IMR-90 (cell line): ENCODE data around the gene ATP6AP1. TPM values are rescaled to one million over a fixed set of nuclear protein-coding genes. Genes with fewer than 3 reads are reported as not detected.

Experiments used
- ATAC-seq: fragments of 200-7000 bp; cut with Tn5 transposase; 2 replicates; pipeline ENCODE4 v1.9.1; 2020; ENCODE audit warnings: low read depth, mild to moderate bottlenecking, moderate library complexity
- BruUV-seq: library from RNA; stranded (reverse); fragments of 400-500 nt; replicated peaks from 2 replicates; lab custom pipeline; 2021; lab: Mats Ljungman, UMichigan
- CTCF ChIA-PET: fragments of 300-600 bp; formaldehyde crosslinking; extraction: SDS; loops from one replicate; lab custom pipeline; 2021; ENCODE audit warnings: antibody characterized with exemption; lab: Yijun Ruan, JAX
- POLR2A ChIA-PET: fragments of 300-600 bp; sonication (Branson Sonifier 250); formaldehyde crosslinking; loops from one replicate; lab custom pipeline; 2022; ENCODE audit warnings: antibody characterized with exemption; ENCODE audit not compliant: unreplicated experiment; lab: Charles Lee
- DNase-seq: peaks from one replicate; pipeline ENCODE4 v3.0.0; 2013
- H2AFZ ChIP-seq: replicated peaks from 2 replicates; pipeline ENCODE3; 2013; ENCODE audit warnings: low read length, mild to moderate bottlenecking; ENCODE audit not compliant: poor library complexity
- H2AK5ac ChIP-seq: 2 replicates; pipeline ENCODE4 v1.6.1; 2013; ENCODE audit warnings: low read depth, low read length, inconsistent platforms
- H2AK9ac ChIP-seq: replicated peaks from 2 replicates; pipeline ENCODE3; 2013; ENCODE audit warnings: mild to moderate bottlenecking, low read depth, low read length, moderate library complexity; ENCODE audit not compliant: poor library complexity
- H2BK120ac ChIP-seq: 2 replicates; pipeline ENCODE4 v1.6.1; 2013; ENCODE audit warnings: low read depth, low read length, inconsistent platforms
- H2BK15ac ChIP-seq: 3 replicates; pipeline ENCODE4 v1.6.1; 2013; ENCODE audit warnings: low read depth, low read length, inconsistent platforms
- H2BK20ac ChIP-seq: 2 replicates; pipeline ENCODE4 v1.6.1; 2013; ENCODE audit warnings: low read depth, mild to moderate bottlenecking, inconsistent platforms, low read length, moderate library complexity
- H2BK5ac ChIP-seq: 2 replicates; pipeline ENCODE4 v1.6.1; 2013; ENCODE audit warnings: mild to moderate bottlenecking, low read depth, low read length, inconsistent platforms; ENCODE audit not compliant: poor library complexity, severe bottlenecking
- H3K14ac ChIP-seq: replicated peaks from 2 replicates; pipeline ENCODE4 v1.6.1; 2013; ENCODE audit warnings: low read depth, low read length, inconsistent platforms
- H3K18ac ChIP-seq: 2 replicates; pipeline ENCODE4 v1.6.1; 2013; ENCODE audit warnings: low read depth, low read length, control low read depth
- H3K23ac ChIP-seq: 2 replicates; pipeline ENCODE4 v1.6.1; 2013; ENCODE audit warnings: low read depth, low read length, inconsistent platforms
- H3K27ac ChIP-seq: 2 replicates; pipeline ENCODE4 v1.5.1; 2013; ENCODE audit warnings: mild to moderate bottlenecking, control low read depth, low read length; ENCODE audit not compliant: insufficient read depth
- H3K27me3 ChIP-seq: 2 replicates; pipeline ENCODE4 v1.6.1; 2013; ENCODE audit warnings: low read length; ENCODE audit not compliant: control insufficient read depth, insufficient read depth
- H3K36me3 ChIP-seq: 2 replicates; pipeline ENCODE4 v1.6.1; 2013; ENCODE audit warnings: low read length, mixed read lengths; ENCODE audit not compliant: control insufficient read depth, insufficient read depth
- H3K4ac ChIP-seq: 2 replicates; pipeline ENCODE4 v1.6.1; 2013; ENCODE audit warnings: low read depth, low read length, inconsistent platforms
- H3K4me1 ChIP-seq: 2 replicates; pipeline ENCODE4 v1.6.1; 2013; ENCODE audit warnings: low read length, mixed read lengths; ENCODE audit not compliant: control insufficient read depth, insufficient read depth
- H3K4me2 ChIP-seq: 2 replicates; pipeline ENCODE4 v1.6.1; 2013; ENCODE audit warnings: low read depth, mild to moderate bottlenecking, control low read depth, low read length, moderate library complexity
- H3K4me3 ChIP-seq: 2 replicates; pipeline ENCODE4 v1.5.1; 2013; ENCODE audit warnings: low read depth, mild to moderate bottlenecking, control low read depth, low read length, moderate library complexity; ENCODE audit not compliant: insufficient read depth
- H3K56ac ChIP-seq: 2 replicates; pipeline ENCODE4 v1.6.1; 2013; ENCODE audit warnings: low read length, inconsistent platforms; ENCODE audit not compliant: insufficient read depth; ENCODE audit errors: extremely low read depth
- H3K79me1 ChIP-seq, 2 experiments: 2 replicates each; pipeline ENCODE4 v1.6.1; 2013; ENCODE audit warnings: low read length in 2 of 2, inconsistent platforms in 1 of 2, low read depth in 1 of 2
- H3K9ac ChIP-seq: 2 replicates; pipeline ENCODE4 v1.6.1; 2013; ENCODE audit warnings: low read depth, low read length, control low read depth
- H3K9me1 ChIP-seq: 2 replicates; pipeline ENCODE4 v1.6.1; 2013; ENCODE audit warnings: low read length, inconsistent platforms; ENCODE audit not compliant: insufficient read depth
- H3K9me3 ChIP-seq: 2 replicates; pipeline ENCODE4 v1.6.1; 2013; ENCODE audit warnings: low read length; ENCODE audit not compliant: control insufficient read depth, insufficient read depth
- H4K20me1 ChIP-seq: 2 replicates; pipeline ENCODE4 v1.6.1; 2013; ENCODE audit warnings: low read length, inconsistent platforms; ENCODE audit not compliant: insufficient read depth
- H4K5ac ChIP-seq: 2 replicates; pipeline ENCODE4 v1.6.1; 2013; ENCODE audit warnings: mild to moderate bottlenecking, low read depth, low read length, control low read depth
- H4K8ac ChIP-seq, 2 experiments: 2 replicates each; pipeline ENCODE4 v1.6.1; 2013; ENCODE audit warnings: low read depth in 2 of 2, low read length in 2 of 2, control low read depth in 1 of 2, inconsistent platforms in 1 of 2
- H4K91ac ChIP-seq: 2 replicates; pipeline ENCODE4 v1.6.1; 2013; ENCODE audit warnings: low read depth, low read length, inconsistent platforms; ENCODE audit not compliant: insufficient read depth
- BHLHE40 ChIP-seq: fragments of 150-350 bp; IDR thresholded peaks from 2 replicates; pipeline ENCODE4 v1.6.1; 2016; ENCODE audit warnings: mild to moderate bottlenecking, low read depth, low read length
- CEBPB ChIP-seq: IDR thresholded peaks from 2 replicates; pipeline ENCODE4 v1.6.1; 2012; ENCODE audit warnings: low read depth, low read length, improper control_type of control experiment
- CTCF ChIP-seq: conservative IDR thresholded peaks from 2 replicates; pipeline ENCODE4 v1.5.1; 2012; ENCODE audit warnings: mild to moderate bottlenecking, low read depth, low read length, improper control_type of control experiment
- FOS ChIP-seq: fragments of 150-350 bp; IDR thresholded peaks from 2 replicates; pipeline ENCODE4 v1.6.1; 2016; ENCODE audit warnings: low read depth, low read length
- POLR2A ChIP-seq: IDR thresholded peaks from 2 replicates; pipeline ENCODE4 v1.6.1; 2012; ENCODE audit warnings: mild to moderate bottlenecking, low read depth, low read length
- RAD21 ChIP-seq: IDR thresholded peaks from 2 replicates; pipeline ENCODE4 v1.6.1; 2012; ENCODE audit warnings: low read length, improper control_type of control experiment
- RCOR1 ChIP-seq: IDR thresholded peaks from 2 replicates; pipeline ENCODE4 v1.6.1; 2012; ENCODE audit warnings: mild to moderate bottlenecking, low read length, improper control_type of control experiment; ENCODE audit not compliant: insufficient replicate concordance
- RFX5 ChIP-seq: IDR thresholded peaks from 2 replicates; pipeline ENCODE4 v1.8.0; 2012; ENCODE audit warnings: low read depth, mild to moderate bottlenecking, low read length, moderate library complexity
- SMC3 ChIP-seq: fragments of 150-350 bp; IDR thresholded peaks from 2 replicates; pipeline ENCODE4 v1.6.1; 2016; ENCODE audit warnings: low read depth, mild to moderate bottlenecking, antibody characterized with exemption, low read length, moderate library complexity
- USF2 ChIP-seq: fragments of 150-350 bp; IDR thresholded peaks from 2 replicates; pipeline ENCODE4 v1.6.1; 2017; ENCODE audit warnings: mild to moderate bottlenecking, antibody characterized with exemption, low read length, low read depth
- WGBS, 2 experiments: methylation state at CpG; one replicate each; pipeline versions ENCODE4 v1.1.5 to v1.1.7; 2013; ENCODE audit warnings: missing lambda C conversion rate in 2 of 2; ENCODE audit not compliant: insufficient read length in 1 of 2; ENCODE audit errors: extremely low coverage in 2 of 2; 5-methylcytosine and 5-hydroxymethylcytosine counted together
- dilution Hi-C: fragments of 300-500 bp; cut with HindIII; formaldehyde crosslinking; loops from one replicate; pipeline ENCODE4 v1.14.3; 2018; ENCODE audit warnings: low sequenced_read_pairs; ENCODE audit not compliant: unreplicated experiment
- in situ Hi-C: fragments of 300-500 bp; cut with MboI; formaldehyde crosslinking; loops from 3 replicates; pipeline ENCODE4 v1.14.3; 2019; ENCODE audit warnings: low sequenced_read_pairs, inconsistent platforms, mixed read lengths
- intact Hi-C: fragments of 100-400 bp; cut with micrococcal nuclease; formaldehyde crosslinking; loops from 2 replicates; pipeline ENCODE4 v1.10.0; 2022
- polyA plus RNA-seq, 3 experiments: library from polyadenylated mRNA; depleted of rRNA; stranded (reverse); fragments of >200 nt; gene quantifications; 2 replicates each; pipeline ENCODE4 v1.2.3, GENCODE V29; 2012; ENCODE audit warnings: low replicate concordance in 1 of 3
- total RNA-seq: library from RNA; depleted of rRNA; stranded (reverse); fragments of >200 nt; gene quantifications from 2 replicates; pipeline ENCODE4 v1.2.3, GENCODE V29; 2012

ATP6AP1 gene
- total and polyA plus RNA-seq, 2 of the 4 experiments (the other 2 are of a cell fraction), result 13.8 to 96.7 TPM

- H3K79me1 ChIP-seq, result peaks cover 6 to 26% of the 10 kb centered on the region in 2 experiments; a peak in 3 of 4 replicates
- intact Hi-C loops, result loop anchor here (5.0 kb wide), 1 partner anchor 120 kb away; no protein-coding TSS in a partner anchor
- peak overlapping the region; percentile 69 for H4K8ac ChIP-seq
- no peak overlapping the region for H3K18ac ChIP-seq
- H3K14ac ChIP-seq, result peak overlapping the region; percentile 59; the same call in 1 of the 2 replicates
- no peak overlapping the region for H2BK15ac ChIP-seq
- no peak overlapping the region for H2BK5ac ChIP-seq
- 63% methylated on average over 3 of the region's 4 CpGs; no CpG with 5 or more reads in 1 of the 2 experiments for WGBS, 2 experiments
- DNase-seq (no peak), ATAC-seq (no peak)
- H3K23ac ChIP-seq, result peak overlapping the region; percentile 34; the same call in 1 of the 2 replicates
- dilution Hi-C loops, result no loop called here
- peak overlapping the region; percentile 57; the same call in 1 of the 2 replicates for H2AK5ac ChIP-seq
- peaks cover 5% of the 10 kb centered on the region for H3K36me3 ChIP-seq
- H3K56ac ChIP-seq, result no peak overlapping the region
- H3K4me1 ChIP-seq, result peaks cover 4% of the 10 kb centered on the region
- BruUV-seq, result no TSS peak
- no peak overlapping the region; the same call in 1 of the 2 replicates for H4K5ac ChIP-seq
- in situ Hi-C loops, result no loop called here
- H3K27me3 ChIP-seq, result no peaks in the 10 kb centered on the region
- no peak overlapping the region; the same call in 1 of the 2 replicates for H3K27ac ChIP-seq
- H3K9me1 ChIP-seq, result peaks cover 3% of the 10 kb centered on the region; the same call in 1 of the 2 replicates
- no peaks in the 10 kb centered on the region for H3K9me3 ChIP-seq
- H3K9ac ChIP-seq, result peak overlapping the region; percentile 71
- H3K4ac ChIP-seq, result peak overlapping the region; percentile 57
- peak overlapping the region; percentile 95 for H2AFZ ChIP-seq
- POLR2A ChIA-PET, result no interaction called here
- peak overlapping the region; percentile 57 for H3K4me2 ChIP-seq
- peak overlapping the region; percentile 94 for H3K4me3 ChIP-seq
- no peak overlapping the region for H2BK20ac ChIP-seq
- no peak for TF ChIP-seq POLR2A
- TF ChIP-seq USF2, result no peak
- no peak for TF ChIP-seq SMC3
- no peak for TF ChIP-seq CTCF
- TF ChIP-seq RAD21, result no peak
- no peak for TF ChIP-seq CEBPB
- TF ChIP-seq RFX5, result no peak
- no peak for TF ChIP-seq RCOR1
- TF ChIP-seq FOS, result no peak
- TF ChIP-seq BHLHE40, result no peak
- peak overlapping the region; percentile 10; the same call in 1 of the 2 replicates for H4K91ac ChIP-seq
- no peaks in the 10 kb centered on the region for H4K20me1 ChIP-seq
- H2BK120ac ChIP-seq, result no peak overlapping the region
- peak overlapping the region; percentile 75 for H2AK9ac ChIP-seq
- CTCF ChIA-PET, result no interaction called here
Measured at GRCh38 chrX:154412468-154412867, 16.0 kb upstream of the ATP6AP1 start.
